Stimulated activated naive B cell treated with anti-CD40 and anti-IgM and Interleukin-4, amounts not matched to agents 10 μg/mL and 1 μg/mL and 100 μg/mL, for 72 hours (primary cell): ENCODE results near the gene DNAJC15.

Experiments
- ATAC-seq, 2 donors: fragments of 150-1000 bp; cut with Tn5 transposase; replicated peaks; 2 replicates each; pipeline ENCODE4 v1.10.0; 2021; ENCODE audit warnings: moderate library complexity in 1 of 2
- DNase-seq: peaks from one replicate; pipeline ENCODE4 v3.0.0; 2021
- H3K27ac Mint-ChIP-seq: one replicate; pipeline ENCODE4 v1.8.0; 2022; ENCODE audit warnings: mild to moderate bottlenecking, mixed read lengths
- H3K27me3 Mint-ChIP-seq, 2 donors: one replicate each; pipeline ENCODE4 v1.8.0; 2022; ENCODE audit warnings: mixed read lengths in 2 of 2
- H3K36me3 Mint-ChIP-seq, 2 donors: one replicate each; pipeline ENCODE4 v1.8.0; 2022; ENCODE audit warnings: mixed read lengths in 2 of 2, mild to moderate bottlenecking in 1 of 2
- H3K4me1 Mint-ChIP-seq, 2 donors: one replicate each; pipeline ENCODE4 v1.8.0; 2022; ENCODE audit warnings: mixed read lengths in 2 of 2, mild to moderate bottlenecking in 1 of 2
- H3K4me3 Mint-ChIP-seq, 2 donors: one replicate each; pipeline ENCODE4 v1.8.0; 2022; ENCODE audit warnings: mild to moderate bottlenecking in 2 of 2, mixed read lengths in 2 of 2, moderate library complexity in 1 of 2
- H3K9me3 Mint-ChIP-seq, 2 donors: one replicate each; pipeline ENCODE4 v1.8.0; 2022; ENCODE audit warnings: mixed read lengths in 2 of 2, mild to moderate bottlenecking in 1 of 2

The DNAJC15 gene

GRCh38 chr13:43095771-43096719 lies 72.7 kb downstream of the DNAJC15 start:
- peaks cover 21 to 57% of the 10 kb centered on the region in 2 donors for H3K36me3 Mint-ChIP-seq
- no peak overlapping the region for H3K4me3 Mint-ChIP-seq
- no peak overlapping the region for H3K27ac Mint-ChIP-seq
- H3K27me3 Mint-ChIP-seq: no peaks in the 10 kb centered on the region
- DNase-seq (no peak), ATAC-seq (no peak)
- peaks cover 11 to 20% of the 10 kb centered on the region in 2 donors for H3K4me1 Mint-ChIP-seq
- peaks cover 0 to 6% of the 10 kb centered on the region in 2 donors for H3K9me3 Mint-ChIP-seq

- H3K27ac Mint-ChIP-seq: no peak overlapping the region
- no peaks in the 10 kb centered on the region for H3K27me3 Mint-ChIP-seq
- DNase-seq: no peak
- ATAC-seq: no peak
- peaks cover 0 to 6% of the 10 kb centered on the region in 2 donors for H3K9me3 Mint-ChIP-seq
- H3K4me3 Mint-ChIP-seq: no peak overlapping the region
- peaks cover 19 to 48% of the 10 kb centered on the region in 2 donors for H3K36me3 Mint-ChIP-seq
- peaks cover 4 to 16% of the 10 kb centered on the region in 2 donors for H3K4me1 Mint-ChIP-seq
Observed at GRCh38 chr13:43100667-43101066, 77.3 kb downstream of the DNAJC15 start.

GRCh38 chr13:43102304-43102703 lies 78.9 kb downstream of the DNAJC15 start:
- Mint-ChIP-seq H3K27me3 (no peaks in the 10 kb centered on the region), H3K4me1 (peaks cover 4 to 10% of the 10 kb centered on the region in 2 donors), H3K9me3 (peaks cover 0 to 6% of the 10 kb centered on the region in 2 donors), H3K36me3 (peaks cover 18 to 39% of the 10 kb centered on the region in 2 donors), H3K27ac (no peak overlapping the region), H3K4me3 (no peak overlapping the region)
- ATAC-seq: no peak
- DNase-seq: no peak

- no peaks in the 10 kb centered on the region for H3K27me3 Mint-ChIP-seq
- H3K4me1 Mint-ChIP-seq: peaks cover 0 to 1% of the 10 kb centered on the region in 2 donors
- no peak overlapping the region for H3K27ac Mint-ChIP-seq
- H3K4me3 Mint-ChIP-seq: no peak overlapping the region
- ATAC-seq (no peak), DNase-seq (no peak)
- H3K9me3 Mint-ChIP-seq: no peaks in the 10 kb centered on the region
- H3K36me3 Mint-ChIP-seq: peaks cover 2 to 20% of the 10 kb centered on the region in 2 donors
Observed at GRCh38 chr13:43107780-43108179, 84.4 kb downstream of the DNAJC15 start.

GRCh38 chr13:43110036-43110435 lies 86.7 kb downstream of the DNAJC15 start:
- no peaks in the 10 kb centered on the region for H3K4me1 Mint-ChIP-seq
- peaks cover 2 to 13% of the 10 kb centered on the region in 2 donors for H3K36me3 Mint-ChIP-seq
- H3K27me3 Mint-ChIP-seq: no peaks in the 10 kb centered on the region
- no peak overlapping the region for H3K27ac Mint-ChIP-seq
- no peak for DNase-seq
- H3K4me3 Mint-ChIP-seq: no peak overlapping the region
- ATAC-seq: no peak
- no peaks in the 10 kb centered on the region for H3K9me3 Mint-ChIP-seq

- H3K27me3 Mint-ChIP-seq: no peaks in the 10 kb centered on the region
- DNase-seq: no peak
- H3K4me1 Mint-ChIP-seq: no peaks in the 10 kb centered on the region
- H3K4me3 Mint-ChIP-seq: no peak overlapping the region
- H3K9me3 Mint-ChIP-seq: no peaks in the 10 kb centered on the region
- H3K27ac Mint-ChIP-seq: no peak overlapping the region
- ATAC-seq: no peak
- H3K36me3 Mint-ChIP-seq: peaks cover 2 to 13% of the 10 kb centered on the region in 2 donors
Observed at GRCh38 chr13:43110658-43111057, 87.3 kb downstream of the DNAJC15 start.

- H3K27ac Mint-ChIP-seq: no peak overlapping the region
- H3K9me3 Mint-ChIP-seq: peaks cover 0 to 2% of the 10 kb centered on the region in 2 donors
- ATAC-seq (no peak), DNase-seq (no peak)
- H3K36me3 Mint-ChIP-seq: peaks cover 2 to 13% of the 10 kb centered on the region in 2 donors
- H3K27me3 Mint-ChIP-seq: no peaks in the 10 kb centered on the region
- H3K4me3 Mint-ChIP-seq: no peak overlapping the region
- H3K4me1 Mint-ChIP-seq: no peaks in the 10 kb centered on the region
Observed at GRCh38 chr13:43111559-43112400, 88.4 kb downstream of the DNAJC15 start.

- DNase-seq: no peak
- ATAC-seq: no peak
- H3K4me3 Mint-ChIP-seq: no peak overlapping the region
- peaks cover 0 to 2% of the 10 kb centered on the region in 2 donors for H3K9me3 Mint-ChIP-seq
- no peak overlapping the region for H3K27ac Mint-ChIP-seq
- H3K36me3 Mint-ChIP-seq: peaks cover 0 to 4% of the 10 kb centered on the region in 2 donors
- H3K27me3 Mint-ChIP-seq: no peaks in the 10 kb centered on the region
- H3K4me1 Mint-ChIP-seq: no peaks in the 10 kb centered on the region
Observed at GRCh38 chr13:43113603-43114002, 90.2 kb downstream of the DNAJC15 start.

GRCh38 chr13:43114504-43114903 lies 91.1 kb downstream of the DNAJC15 start:
- ATAC-seq (no peak), DNase-seq (no peak)
- H3K36me3 Mint-ChIP-seq: no peaks in the 10 kb centered on the region
- no peak overlapping the region for H3K4me3 Mint-ChIP-seq
- H3K27me3 Mint-ChIP-seq: no peaks in the 10 kb centered on the region
- no peaks in the 10 kb centered on the region for H3K4me1 Mint-ChIP-seq
- peaks cover 0 to 2% of the 10 kb centered on the region in 2 donors for H3K9me3 Mint-ChIP-seq
- no peak overlapping the region for H3K27ac Mint-ChIP-seq

- Mint-ChIP-seq H3K9me3 (peaks cover 0 to 2% of the 10 kb centered on the region in 2 donors), H3K27ac (no peak overlapping the region), H3K4me3 (no peak overlapping the region), H3K4me1 (no peaks in the 10 kb centered on the region), H3K27me3 (peaks cover 0 to 5% of the 10 kb centered on the region in 2 donors), H3K36me3 (no peaks in the 10 kb centered on the region)
- DNase-seq (no peak), ATAC-seq (no peak)
Observed at GRCh38 chr13:43115141-43115540, 91.8 kb downstream of the DNAJC15 start.

GRCh38 chr13:43116242-43116641 lies 92.9 kb downstream of the DNAJC15 start:
- peaks cover 0 to 2% of the 10 kb centered on the region in 2 donors for H3K9me3 Mint-ChIP-seq
- H3K36me3 Mint-ChIP-seq: no peaks in the 10 kb centered on the region
- no peak for ATAC-seq
- no peak for DNase-seq
- H3K4me1 Mint-ChIP-seq: no peaks in the 10 kb centered on the region
- H3K27me3 Mint-ChIP-seq: peaks cover 0 to 5% of the 10 kb centered on the region in 2 donors
- no peak overlapping the region for H3K27ac Mint-ChIP-seq
- H3K4me3 Mint-ChIP-seq: no peak overlapping the region

GRCh38 chr13:43118521-43118920 lies 95.1 kb downstream of the DNAJC15 start:
- DNase-seq (no peak), ATAC-seq (no peak)
- Mint-ChIP-seq H3K4me3 (no peak overlapping the region), H3K4me1 (no peaks in the 10 kb centered on the region), H3K9me3 (peaks cover 0 to 2% of the 10 kb centered on the region in 2 donors), H3K27ac (no peak overlapping the region), H3K36me3 (no peaks in the 10 kb centered on the region), H3K27me3 (peaks cover 0 to 11% of the 10 kb centered on the region in 2 donors)

GRCh38 chr13:43119206-43119605 lies 95.8 kb downstream of the DNAJC15 start:
- Mint-ChIP-seq H3K9me3 (peaks cover 0 to 2% of the 10 kb centered on the region in 2 donors), H3K4me1 (no peaks in the 10 kb centered on the region), H3K4me3 (no peak overlapping the region), H3K36me3 (no peaks in the 10 kb centered on the region), H3K27me3 (peaks cover 0 to 11% of the 10 kb centered on the region in 2 donors), H3K27ac (no peak overlapping the region)
- ATAC-seq (no peak), DNase-seq (no peak)

GRCh38 chr13:43122791-43123190 lies 99.4 kb downstream of the DNAJC15 start:
- Mint-ChIP-seq H3K36me3 (no peaks in the 10 kb centered on the region), H3K27me3 (peaks cover 6 to 15% of the 10 kb centered on the region in 2 donors), H3K4me3 (no peak overlapping the region), H3K9me3 (no peaks in the 10 kb centered on the region), H3K27ac (no peak overlapping the region), H3K4me1 (peaks cover 8 to 9% of the 10 kb centered on the region in 2 donors)
- ATAC-seq (no peak), DNase-seq (no peak)
